M059J (cell line): ENCODE data around the gene CNOT3. TPM values are rescaled to one million over a fixed set of nuclear protein-coding genes. Genes with fewer than 3 reads are reported as not detected.

Experiments
- DNase-seq: peaks from one replicate; pipeline ENCODE4 v3.0.0-alpha.2; 2012; ENCODE audit warnings: low read depth
- total RNA-seq: library from RNA; depleted of rRNA; stranded (reverse); fragments of >200 nt; shearing (Covaris generic); gene quantifications from 2 replicates; pipeline ENCODE4 v1.2.3, GENCODE V29; 2014

Gene CNOT3
- total RNA-seq, 1 experiment from 2014 or later, result 18.4 TPM

- DNase-seq, result no peak
These were observed 11.7 kb downstream of the CNOT3 start for GRCh38 chr19:54149021-54149812.

DNA sequence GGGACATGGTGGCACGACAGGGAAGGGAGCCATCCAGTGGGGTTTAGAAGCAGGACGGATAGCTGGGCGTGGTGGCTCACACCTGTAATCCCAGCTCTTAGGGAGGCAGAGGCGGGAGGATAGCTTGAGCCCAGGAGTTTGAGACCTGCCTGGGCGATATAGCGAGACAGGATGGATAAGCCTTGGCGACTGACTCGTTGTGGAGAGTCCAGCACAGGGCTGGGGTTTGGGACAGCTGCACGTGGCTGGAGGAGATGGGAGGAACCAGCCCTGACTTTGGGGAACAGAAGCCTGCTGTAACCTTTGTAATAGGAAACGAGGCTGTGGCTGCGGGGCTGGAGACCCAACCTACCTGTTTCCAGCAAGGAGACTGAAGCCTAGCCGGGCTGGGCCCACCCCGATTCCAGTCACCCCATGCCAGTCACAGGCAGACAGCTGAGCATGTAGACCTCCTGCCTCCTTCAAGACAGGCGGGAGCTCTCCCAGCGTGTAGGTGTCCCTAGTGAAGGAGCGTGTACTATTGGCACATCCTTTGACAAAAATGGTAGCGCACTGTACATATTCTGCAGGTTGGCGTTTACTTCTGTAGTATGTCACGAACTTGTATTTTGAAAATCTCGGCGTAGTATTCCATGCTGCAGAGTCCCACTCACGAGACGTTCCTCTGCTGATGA is 13.9 kb downstream of the CNOT3 start:
- no peak for DNase-seq

- DNase-seq, result no peak
These were observed 14.7 kb downstream of the CNOT3 start for GRCh38 chr19:54152267-54152666.

DNA sequence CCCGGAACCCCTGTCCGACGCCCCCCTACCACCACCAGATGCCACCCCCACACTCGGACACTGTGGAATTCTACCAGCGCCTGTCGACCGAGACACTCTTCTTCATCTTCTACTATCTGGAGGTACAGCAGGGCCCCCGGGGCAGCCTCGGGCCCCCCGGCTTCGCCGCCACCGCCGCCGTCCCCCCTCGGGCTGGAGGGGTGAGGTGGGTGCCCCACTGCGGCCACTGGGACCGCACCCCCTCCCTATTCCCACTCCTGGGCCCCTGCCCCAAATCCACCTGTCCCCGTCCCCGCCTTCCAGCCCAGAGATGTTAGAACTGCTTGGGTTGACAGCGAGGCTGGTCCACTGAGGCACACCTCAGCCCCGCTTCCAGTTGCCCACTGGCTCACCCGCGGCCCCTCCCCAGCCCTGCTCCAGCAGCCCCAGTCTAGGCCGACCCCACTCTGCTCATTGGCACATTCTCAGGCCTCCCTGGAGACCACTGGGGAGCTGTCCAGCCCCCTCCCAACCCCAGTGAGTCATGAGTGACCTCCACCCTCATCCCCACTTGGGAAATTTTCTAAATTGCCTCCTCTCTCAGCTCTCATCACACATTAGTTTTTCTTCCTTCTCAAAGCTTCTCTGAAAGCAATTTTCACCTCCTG is 15.4 kb downstream of the CNOT3 start:
- no peak for DNase-seq

- no peak for DNase-seq
These were observed 16.3 kb downstream of the CNOT3 start for GRCh38 chr19:54153731-54154326.

DNA sequence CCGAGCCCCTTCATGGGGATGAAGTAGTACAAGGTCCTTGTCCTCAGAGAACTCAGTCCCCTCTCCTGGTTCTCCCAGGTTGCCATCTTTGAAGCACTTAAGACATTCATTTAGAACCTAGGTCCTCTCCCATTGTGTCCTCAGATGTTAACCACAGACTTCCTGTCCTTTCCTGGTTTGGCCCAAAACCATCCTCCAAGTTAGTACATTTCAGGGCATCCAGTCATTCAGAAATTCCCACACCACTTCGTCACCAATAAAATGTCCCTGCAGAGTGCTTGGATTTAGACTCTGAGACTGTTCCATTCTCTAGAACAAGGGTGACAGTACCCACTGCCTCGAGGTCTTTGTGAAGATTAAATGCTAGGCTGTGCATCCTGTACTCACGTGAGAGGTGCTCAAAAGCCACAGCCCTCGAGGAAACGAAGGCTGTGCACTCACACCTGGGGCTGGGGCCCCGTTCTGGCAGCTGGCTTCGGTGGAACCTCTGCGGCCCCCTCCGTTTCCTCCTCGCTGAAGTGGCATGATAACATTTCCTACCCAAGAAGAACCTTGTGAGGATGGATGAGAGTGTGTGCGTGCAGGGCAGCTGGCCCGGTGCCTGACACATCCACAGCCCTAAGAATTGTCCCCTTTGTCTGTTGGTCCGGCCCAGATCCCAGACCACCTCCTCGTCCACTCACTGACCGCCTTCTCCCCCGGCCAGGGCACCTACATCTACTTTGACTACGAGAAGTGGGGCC is 17.2 kb downstream of the CNOT3 start:
- DNase-seq, result peak; percentile 87

DNA sequence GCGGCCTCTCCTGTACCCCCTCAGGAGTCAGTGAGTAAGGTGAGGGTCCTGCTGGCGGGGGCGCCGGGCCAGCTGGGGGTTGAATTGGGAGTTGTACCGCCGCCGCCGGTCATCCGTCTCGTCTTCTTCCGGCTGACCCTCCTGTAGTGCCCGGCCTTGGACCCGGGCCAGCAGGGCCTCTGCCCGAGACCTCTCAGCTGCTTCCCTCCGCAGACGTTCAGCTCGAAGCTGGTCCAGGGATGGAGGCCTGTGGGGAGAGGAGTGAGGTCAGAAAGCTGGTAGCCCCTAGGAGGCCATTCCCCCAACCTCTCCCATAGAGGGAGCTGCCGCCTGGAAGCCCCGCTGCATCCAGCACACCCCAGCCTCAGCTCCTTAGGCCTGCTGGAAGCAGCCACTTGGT is 18.1 kb downstream of the CNOT3 start:
- DNase-seq, result no peak

- no peak for DNase-seq
These were observed 18.9 kb downstream of the CNOT3 start for GRCh38 chr19:54156490-54156889.

GRCh38 chr19:54156953-54157352 is 19.4 kb downstream of the CNOT3 start:
- no peak for DNase-seq

DNA sequence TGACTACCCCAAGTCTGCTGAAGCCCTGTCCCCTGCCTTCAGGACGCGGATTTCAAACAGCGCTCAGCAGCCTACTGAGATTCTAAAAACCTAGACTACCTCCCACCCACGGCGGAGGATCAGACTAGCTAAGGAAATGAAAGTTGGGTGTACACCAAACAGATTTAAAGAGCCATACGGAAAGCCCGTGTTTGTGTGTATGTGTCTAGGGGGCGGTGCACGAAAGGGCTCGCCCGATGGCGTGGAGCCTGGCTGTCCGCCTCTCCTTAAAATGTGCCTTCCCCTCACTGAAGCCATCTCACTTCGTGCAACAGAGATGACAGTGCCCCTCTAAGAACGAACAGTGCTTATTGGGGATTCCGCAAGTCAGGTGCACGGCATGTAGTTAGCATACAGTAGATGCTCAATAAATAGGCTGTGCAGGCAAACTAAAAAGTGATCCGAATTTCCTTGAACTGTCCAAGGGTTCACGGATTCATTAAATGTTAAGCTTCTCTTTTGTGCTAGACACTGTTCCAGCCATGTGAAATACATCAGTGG is 21.3 kb downstream of the CNOT3 start:
- no peak for DNase-seq

DNA sequence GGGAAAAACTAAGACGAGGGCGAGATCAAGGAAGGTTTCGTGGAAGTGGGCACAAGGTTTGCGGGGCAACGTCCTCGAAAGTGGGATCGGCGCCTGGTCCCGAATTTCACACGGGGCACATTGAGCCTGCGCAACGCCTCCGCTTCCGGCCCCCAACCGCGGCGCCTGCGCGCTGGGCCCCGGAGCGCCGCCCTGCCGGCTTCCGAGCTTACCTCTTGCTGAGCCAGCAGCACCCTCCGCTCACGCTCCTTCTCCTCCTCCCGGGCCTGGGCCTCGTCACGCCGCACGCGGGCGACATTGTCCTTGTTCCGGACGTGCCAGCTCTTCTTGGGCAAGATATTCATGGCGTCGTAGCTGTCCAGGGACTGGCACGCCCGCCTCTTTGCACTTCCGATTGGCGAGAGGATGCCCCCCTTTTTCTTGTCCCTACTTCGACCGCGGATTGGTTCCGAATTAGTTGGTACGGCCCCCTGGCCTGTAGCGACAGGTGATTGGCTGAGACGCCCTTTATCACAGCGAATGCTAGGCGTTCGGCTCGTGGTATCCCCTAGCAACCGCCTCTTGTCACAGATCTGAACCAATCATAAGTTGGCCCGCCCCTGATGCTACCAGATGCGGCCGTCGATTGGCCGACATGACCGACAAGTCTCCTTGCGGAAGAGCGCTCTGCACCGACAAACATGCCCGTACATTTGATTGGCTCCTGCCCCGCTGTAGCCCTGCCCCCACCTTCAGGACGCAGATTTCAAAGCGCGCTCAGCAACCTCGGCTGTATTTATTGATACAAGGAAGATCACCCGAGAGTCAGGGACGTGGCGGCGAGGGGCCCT is 22.0 kb downstream of the CNOT3 start, which contains the start of gene LENG1:
Gene LENG1 (minus strand): TSS at position 370 of the 830 bp plus-strand sequence. CDS start 26 bp downstream, at position 344.
- DNase-seq, result peak; percentile 100

DNA sequence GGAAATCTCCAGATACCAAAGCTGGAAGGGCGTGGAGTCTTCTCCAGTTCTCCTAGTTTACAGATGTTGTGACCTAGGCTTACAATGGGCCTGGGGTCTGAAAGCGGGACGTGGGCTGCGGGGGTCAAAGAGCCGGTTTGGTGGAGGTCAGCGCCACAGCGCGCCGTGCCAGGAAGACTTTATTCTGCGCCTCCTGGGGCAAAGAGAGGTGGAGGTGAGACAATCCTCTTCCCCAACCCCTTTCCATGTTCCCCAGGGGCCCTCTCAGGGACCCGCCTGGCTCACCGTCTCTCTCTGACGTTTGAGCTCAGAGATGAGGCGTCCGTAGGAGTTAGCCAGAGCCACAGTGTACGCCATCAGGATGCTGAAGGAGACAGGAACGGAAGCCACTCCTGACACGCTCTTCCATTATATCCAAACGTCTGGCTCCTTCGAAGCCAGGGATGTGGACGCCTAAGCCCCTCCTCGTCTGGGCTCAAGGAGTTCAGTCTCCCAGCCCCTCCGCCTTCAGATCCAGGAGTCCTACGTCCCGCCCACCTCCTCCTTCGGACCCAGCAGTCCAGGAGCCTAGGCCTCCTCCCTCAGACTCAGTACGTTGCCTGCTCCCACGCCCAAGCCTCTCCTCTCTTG is 22.7 kb downstream of the CNOT3 start:
- DNase-seq, result peak; percentile 39

DNA sequence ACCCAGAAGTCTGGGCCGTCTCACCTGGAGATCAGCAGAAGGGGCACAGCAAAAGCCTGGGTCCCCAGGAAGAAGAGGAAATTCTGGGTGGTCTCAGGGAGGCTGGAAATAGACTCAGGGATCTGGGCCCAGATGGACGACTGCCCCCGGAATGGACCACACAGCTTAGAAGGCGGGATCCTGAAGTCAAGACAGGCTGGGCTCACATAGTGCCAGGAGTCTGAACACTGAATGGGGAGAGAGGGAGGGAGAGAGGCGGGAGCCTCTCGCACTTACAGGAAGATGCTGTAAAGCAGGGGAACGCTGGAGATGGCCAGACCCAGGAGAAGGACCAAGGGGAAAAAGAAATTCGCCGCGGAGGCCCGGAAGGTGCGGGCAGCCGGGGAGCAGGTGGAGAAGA is 23.3 kb downstream of the CNOT3 start:
- DNase-seq, result no peak

DNA sequence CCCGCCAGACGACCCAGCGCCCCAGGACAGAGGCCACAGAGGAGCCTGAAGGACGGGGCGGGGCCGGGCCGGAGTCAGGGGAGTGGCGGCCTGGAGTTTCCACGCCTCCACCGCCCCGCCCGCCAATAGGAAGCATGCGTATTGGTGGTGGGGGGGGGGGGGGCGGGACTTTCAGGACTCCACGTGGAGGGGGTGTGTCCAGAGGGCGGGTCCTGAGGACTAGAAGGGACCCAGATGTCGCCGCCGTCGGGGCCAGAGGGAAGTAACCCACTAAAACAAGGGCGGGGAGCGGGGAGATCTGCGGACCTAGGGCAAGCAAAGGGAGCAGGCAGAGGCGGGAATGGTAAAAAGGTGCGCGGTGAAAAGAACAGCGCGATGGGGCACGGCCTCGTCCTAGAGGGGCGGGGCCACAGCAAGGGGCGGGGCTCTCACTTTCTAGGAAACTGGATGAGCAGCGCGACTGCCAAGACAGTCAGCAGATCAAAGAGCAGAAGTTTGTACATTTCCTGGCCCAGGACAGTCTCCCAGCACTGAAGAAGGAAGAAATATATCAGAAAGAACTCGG is 24.8 kb downstream of the CNOT3 start:
- no peak for DNase-seq

DNA sequence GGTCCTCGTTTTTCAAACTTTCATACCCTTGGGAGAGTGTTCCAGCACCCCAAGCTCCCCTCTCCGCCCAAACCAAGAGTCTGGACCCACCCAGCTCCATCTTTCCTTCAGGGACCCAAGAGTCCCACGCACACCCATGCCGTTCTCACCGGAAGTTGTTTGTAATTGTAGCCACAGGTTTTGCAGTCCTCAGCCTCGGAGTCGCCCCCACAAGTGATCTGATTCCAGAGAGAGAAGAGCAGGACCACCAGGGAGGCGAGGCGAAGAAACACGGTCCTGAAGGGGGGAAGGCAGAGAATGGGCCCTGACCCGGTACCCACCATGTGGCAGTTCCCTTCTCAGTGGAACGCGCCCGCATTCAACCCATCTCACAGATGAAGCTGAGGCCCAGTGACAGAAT is 25.3 kb downstream of the CNOT3 start:
- no peak for DNase-seq

DNA sequence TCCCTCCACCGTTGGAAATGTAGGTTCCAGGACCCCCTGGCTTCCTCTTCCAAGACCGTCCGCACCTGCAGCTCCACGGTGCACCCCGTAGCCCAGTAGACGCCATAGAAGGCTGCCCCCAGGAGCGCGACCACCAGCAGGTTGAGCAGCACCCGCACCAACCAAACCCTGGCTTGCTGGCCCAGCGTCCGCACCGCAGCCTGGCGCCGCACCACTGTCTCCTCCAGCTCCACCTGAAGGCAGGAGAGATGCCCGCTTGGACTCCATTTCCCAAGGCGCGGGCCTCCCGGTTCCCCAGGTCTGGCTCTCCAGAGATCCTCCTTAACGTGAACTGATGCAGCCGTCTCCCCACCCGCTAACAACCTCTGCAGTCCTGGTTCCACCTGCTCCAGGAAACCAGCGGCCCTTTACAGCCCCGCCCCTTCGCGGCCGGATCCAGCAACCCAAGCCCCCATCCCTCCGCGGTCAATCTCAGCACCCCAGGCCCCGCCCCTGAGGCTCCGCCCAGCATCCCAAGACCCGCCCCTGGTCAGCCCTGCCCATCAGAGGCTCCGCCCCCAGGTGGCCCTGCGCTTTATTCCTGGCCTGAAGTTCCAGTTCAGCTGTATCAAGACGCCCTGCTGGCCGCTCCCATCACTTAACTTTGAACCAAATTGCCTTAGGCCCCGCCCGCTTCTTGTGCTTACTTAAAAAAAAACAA is 27.0 kb downstream of the CNOT3 start:
- DNase-seq, result no peak

DNA sequence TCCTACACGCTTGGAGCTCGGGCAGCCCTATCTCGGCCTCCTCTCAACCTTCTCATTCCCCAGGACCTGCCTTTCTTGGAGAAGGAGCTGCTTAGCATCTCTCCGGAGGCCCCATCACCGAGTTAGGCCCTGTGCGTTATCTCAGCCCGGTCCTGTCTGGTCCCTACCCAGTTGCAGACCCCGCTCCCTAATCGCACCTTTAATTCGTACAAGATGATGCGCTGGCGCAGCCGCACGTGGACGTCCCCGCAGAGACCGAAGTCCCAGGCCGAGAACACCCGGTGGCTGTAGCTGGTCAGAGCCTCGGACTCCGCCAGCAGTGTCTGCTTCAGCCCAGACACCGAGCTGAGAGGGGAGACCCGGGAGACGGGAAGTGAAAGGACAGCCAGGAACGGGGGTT is 27.7 kb downstream of the CNOT3 start:
- DNase-seq, result no peak

- peak; percentile 81 for DNase-seq
These were observed 30.8 kb downstream of the CNOT3 start for GRCh38 chr19:54168174-54168917.
